K562 (cell line): ENCODE measurements around the gene ACY1. TPM values are rescaled to one million over a fixed set of nuclear protein-coding genes. Genes with fewer than 3 reads are reported as not detected.

Experiments used
- CHD4 ChIP-seq: fragments of 200-600 bp; sonication (generic); IDR thresholded peaks from 3 replicates; pipeline ENCODE4 v1.6.1; 2012; ENCODE audit warnings: low read depth, mild to moderate bottlenecking, mixed read lengths, low read length, inconsistent platforms; ENCODE audit not compliant: insufficient read depth, insufficient replicate concordance, poor library complexity, severe bottlenecking
- ETV6 ChIP-seq, 3 experiments: fragments of 150-350 bp in 1 of 3; sonication (generic) in 1 of 3; formaldehyde crosslinking in 1 of 3; IDR thresholded peaks; 2 replicates each; pipeline versions ENCODE4 v1.6.1 to v1.8.0; 2014 to 2022; ENCODE audit warnings: borderline replicate concordance in 2 of 3, low read depth in 2 of 3, antibody characterized with exemption in 1 of 3, low read length in 1 of 3, mild to moderate bottlenecking in 1 of 3, missing genetic modification reagents in 1 of 3
- HNRNPLL ChIP-seq: fragments of 200-400 bp; formaldehyde crosslinking; IDR thresholded peaks from 2 replicates; pipeline ENCODE4 v1.6.1; 2017; ENCODE audit warnings: low read length, low read depth, mild to moderate bottlenecking; ENCODE audit not compliant: poor library complexity, severe bottlenecking
- HSF4 ChIP-seq: fragments of 250-450 bp; sonication (Bioruptor Pico); IDR thresholded peaks from 2 replicates; pipeline ENCODE4 v2.1.2; 2022; ENCODE audit warnings: mild to moderate bottlenecking, moderate library complexity, borderline replicate concordance
- JUN ChIP-seq, 2 experiments: sonication (generic) in 1 of 2; formaldehyde crosslinking in 1 of 2; IDR thresholded peaks; 2 replicates each; pipeline versions ENCODE4 v1.6.1 to v1.8.0; 2012 to 2022; ENCODE audit warnings: borderline replicate concordance in 2 of 2, mild to moderate bottlenecking in 2 of 2, improper control_type of control experiment in 1 of 2, low read depth in 1 of 2, low read length in 1 of 2, missing genetic modification reagents in 1 of 2
- MCM3 ChIP-seq: fragments of 450-650 bp; IDR thresholded peaks from 2 replicates; pipeline ENCODE4 v1.6.1; 2016
- MIER1 ChIP-seq: fragments of 450-650 bp; IDR thresholded peaks from 2 replicates; pipeline ENCODE4 v1.6.1; 2016; ENCODE audit warnings: antibody characterized with exemption, mild to moderate bottlenecking, low read depth
- PHB2 ChIP-seq: fragments of 450-650 bp; IDR thresholded peaks from 2 replicates; pipeline ENCODE4 v1.6.1; 2017; ENCODE audit warnings: low read depth
- RBM17 ChIP-seq: fragments of 200-400 bp; formaldehyde crosslinking; IDR thresholded peaks from 2 replicates; pipeline ENCODE4 v1.6.1; 2017; ENCODE audit warnings: low read depth, mild to moderate bottlenecking, low read length, borderline replicate concordance
- SAP30 ChIP-seq: fragments of 200-600 bp; sonication (generic); IDR thresholded peaks from 2 replicates; pipeline ENCODE4 v1.6.1; 2012; ENCODE audit warnings: borderline replicate concordance, low read depth, mild to moderate bottlenecking, moderate library complexity, low read length, control low read depth, inconsistent platforms; ENCODE audit not compliant: insufficient read depth, poor library complexity, severe bottlenecking
- SIN3B ChIP-seq: fragments of 450-650 bp; IDR thresholded peaks from 2 replicates; pipeline ENCODE4 v1.6.1; 2017; ENCODE audit warnings: low read depth, mild to moderate bottlenecking, moderate library complexity
- XRCC4 ChIP-seq: IDR thresholded peaks from one replicate; pipeline ENCODE4 v1.6.1; 2011; ENCODE audit not compliant: insufficient read depth, insufficient read length; ENCODE audit errors: extremely low read depth
- ZBTB1 ChIP-seq: sonication (generic); formaldehyde crosslinking; IDR thresholded peaks from 2 replicates; pipeline ENCODE4 v1.8.1; 2023; ENCODE audit warnings: missing genetic modification reagents, low read depth, mild to moderate bottlenecking, borderline replicate concordance
- ZC3H11A ChIP-seq: IDR thresholded peaks from 2 replicates; pipeline ENCODE4 v1.6.1; 2012; ENCODE audit warnings: low read depth, low read length, improper control_type of control experiment
- ZEB2 ChIP-seq: fragments of 450-650 bp; IDR thresholded peaks from 2 replicates; pipeline ENCODE4 v1.6.1; 2016
- ZNF311 ChIP-seq: fragments of 250-450 bp; sonication (Bioruptor Pico); IDR thresholded peaks from 2 replicates; pipeline ENCODE4 v1.4.0; 2020; ENCODE audit warnings: mild to moderate bottlenecking, moderate library complexity
- ZNF436 ChIP-seq: fragments of 250-450, 450-650 bp; sonication (Bioruptor Pico); formaldehyde crosslinking; IDR thresholded peaks from 2 replicates; pipeline ENCODE4 v1.7.0; 2020; ENCODE audit warnings: mild to moderate bottlenecking
- ZNF57 ChIP-seq: fragments of 450-650 bp; formaldehyde crosslinking; IDR thresholded peaks from 2 replicates; pipeline ENCODE4 v1.4.0; 2020; ENCODE audit warnings: mild to moderate bottlenecking, moderate library complexity
- ZNF75A ChIP-seq: fragments of 450-650 bp; formaldehyde crosslinking; IDR thresholded peaks from 2 replicates; pipeline ENCODE4 v1.4.0; 2020; ENCODE audit warnings: mild to moderate bottlenecking
- ZNF77 ChIP-seq: fragments of 250-450 bp; sonication (Bioruptor Pico); IDR thresholded peaks from 2 replicates; pipeline ENCODE4 v1.5.0; 2020
- ZNF79 ChIP-seq: fragments of 250-450 bp; sonication (Bioruptor Pico); IDR thresholded peaks from 2 replicates; pipeline ENCODE4 v1.4.0; 2020; ENCODE audit warnings: low read depth, mild to moderate bottlenecking, moderate library complexity
- polyA plus RNA-seq, 8 experiments: library from polyadenylated mRNA; depleted of rRNA in 4 of 8; stranded (reverse) in 5 of 8; unstranded in 3 of 8; fragments of >200 nt; fragmentation: Nextera tagmentation in 2 of 8; fragmentation: Illumina TruSeq in 1 of 8; extraction: Ambion mirVana in 2 of 8; extraction: Trizol in 1 of 8; gene quantifications; 2 replicates each; pipeline versions ENCODE4 v1.2.1 to v1.2.3, GENCODE V29; 2011 to 2014; ENCODE audit warnings: inconsistent platforms in 1 of 8, missing spikeins in 1 of 8
- total RNA-seq, 7 experiments: library from RNA; depleted of rRNA in 6 of 7; stranded (reverse); fragments of >200 nt in 6 of 7; fragmentation: Illumina TruSeq in 2 of 7; extraction: Trizol in 2 of 7; gene quantifications; 2 replicates each; pipeline versions ENCODE4 v1.2.1 to v1.2.3, GENCODE V29; 2011 to 2021; ENCODE audit warnings: low replicate concordance in 1 of 7
- TF ChIP-seq, protein P1 (sequence below): IDR thresholded peaks from 2 replicates; pipeline ENCODE4 v1.6.1; 2011; ENCODE audit not compliant: insufficient read length; ENCODE audit errors: extremely low read depth
- TF ChIP-seq, protein P2 (sequence below): fragments of 200-400 bp; formaldehyde crosslinking; IDR thresholded peaks from 2 replicates; pipeline ENCODE4 v1.6.1; 2017; ENCODE audit warnings: mild to moderate bottlenecking, low read depth, low read length, moderate library complexity
- TF ChIP-seq, protein P3 (sequence below): fragments of 450-650 bp; formaldehyde crosslinking; IDR thresholded peaks from 2 replicates; pipeline ENCODE4 v1.4.0; 2020; ENCODE audit warnings: mild to moderate bottlenecking

Gene ACY1
- total and polyA plus RNA-seq, 9 of the 15 experiments (the other 6 are each of a cell fraction or from before 2014, with no cell fraction given) = 70.7 to 195 (median 123) TPM

DNA sequence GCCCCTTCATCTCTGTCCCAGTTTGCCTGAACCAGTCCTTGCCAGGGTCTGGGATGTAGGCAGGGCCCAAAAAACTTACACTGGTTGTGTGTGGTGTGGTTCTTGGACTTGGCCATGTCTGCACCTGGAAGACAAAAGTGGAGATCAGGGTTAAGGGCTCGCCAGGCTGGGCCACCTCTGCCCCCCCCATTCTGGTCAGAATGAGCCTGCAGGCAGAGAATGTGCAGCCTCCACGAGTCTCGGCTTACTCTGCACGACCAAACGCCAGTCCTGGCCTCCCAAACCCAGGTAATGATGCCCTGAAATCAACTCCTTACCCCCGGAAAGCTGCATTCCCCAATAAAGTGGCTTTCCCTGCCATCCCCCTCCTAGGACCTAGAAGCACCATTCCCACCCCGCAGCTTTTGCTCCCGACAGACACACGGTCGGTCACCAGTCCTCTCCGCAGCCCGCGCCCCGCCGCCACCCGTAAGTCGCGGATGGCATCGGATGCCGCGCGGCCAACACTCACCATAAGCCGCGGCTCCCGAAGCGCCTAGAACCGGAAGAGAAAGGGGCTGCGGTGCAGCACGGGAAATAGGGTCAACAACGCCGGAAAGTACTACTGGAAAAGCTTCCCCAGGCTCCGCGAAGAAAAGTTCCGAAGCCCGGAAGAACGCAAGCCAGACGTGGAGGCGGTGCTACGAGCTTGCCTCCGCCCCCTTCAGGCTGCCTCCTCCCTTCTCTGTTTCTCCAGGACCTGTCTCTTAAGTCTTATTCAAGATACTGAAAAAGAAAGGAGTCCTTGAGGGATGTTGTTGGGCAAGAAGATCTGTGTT, 12.2 kb downstream of the ACY1 start, which contains the start of gene RPL29 (continued):
- TF ChIP-seq XRCC4 (no peak), HNRNPLL (peak; percentile 38), SAP30 (no peak), MCM3 (no peak), ZNF77 (CRISPR knock-in tag) (no peak), ZNF75A (CRISPR knock-in tag) (no peak), CHD4 (no peak), ZC3H11A (peak; percentile 81; the same call in 1 of the 2 replicates), PHB2 (no peak), ETV6 (IDR thresholded peaks at IDR 0.05; ENCODE audit: borderline replicate concordance in 1 of 2, low read depth in 2 of 2, low read length in 1 of 2) (peak in 1 of 2 experiments; percentile 48; a peak in 1 of 4 replicates), ETV6 (CRISPR knock-in tag; IDR thresholded peaks at IDR 0.05; ENCODE audit: borderline replicate concordance) (no peak), JUN (IDR thresholded peaks at IDR 0.05; ENCODE audit: borderline replicate concordance, low read depth, low read length) (no peak), JUN (CRISPR knock-in tag; IDR thresholded peaks at IDR 0.05; ENCODE audit: borderline replicate concordance) (no peak), ZBTB1 (CRISPR knock-in tag) (no peak), SIN3B (peak; percentile 84), ZNF436 (no peak), RBM17 (no peak), MIER1 (no peak), ZNF79 (CRISPR knock-in tag) (no peak), ZNF57 (no peak), ZEB2 (peak; percentile 94), HSF4 (no peak), ZNF311 (CRISPR knock-in tag) (no peak)
- TF ChIP-seq, protein P1, sequence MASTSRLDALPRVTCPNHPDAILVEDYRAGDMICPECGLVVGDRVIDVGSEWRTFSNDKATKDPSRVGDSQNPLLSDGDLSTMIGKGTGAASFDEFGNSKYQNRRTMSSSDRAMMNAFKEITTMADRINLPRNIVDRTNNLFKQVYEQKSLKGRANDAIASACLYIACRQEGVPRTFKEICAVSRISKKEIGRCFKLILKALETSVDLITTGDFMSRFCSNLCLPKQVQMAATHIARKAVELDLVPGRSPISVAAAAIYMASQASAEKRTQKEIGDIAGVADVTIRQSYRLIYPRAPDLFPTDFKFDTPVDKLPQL = peak; percentile 80
- TF ChIP-seq, protein P2, sequence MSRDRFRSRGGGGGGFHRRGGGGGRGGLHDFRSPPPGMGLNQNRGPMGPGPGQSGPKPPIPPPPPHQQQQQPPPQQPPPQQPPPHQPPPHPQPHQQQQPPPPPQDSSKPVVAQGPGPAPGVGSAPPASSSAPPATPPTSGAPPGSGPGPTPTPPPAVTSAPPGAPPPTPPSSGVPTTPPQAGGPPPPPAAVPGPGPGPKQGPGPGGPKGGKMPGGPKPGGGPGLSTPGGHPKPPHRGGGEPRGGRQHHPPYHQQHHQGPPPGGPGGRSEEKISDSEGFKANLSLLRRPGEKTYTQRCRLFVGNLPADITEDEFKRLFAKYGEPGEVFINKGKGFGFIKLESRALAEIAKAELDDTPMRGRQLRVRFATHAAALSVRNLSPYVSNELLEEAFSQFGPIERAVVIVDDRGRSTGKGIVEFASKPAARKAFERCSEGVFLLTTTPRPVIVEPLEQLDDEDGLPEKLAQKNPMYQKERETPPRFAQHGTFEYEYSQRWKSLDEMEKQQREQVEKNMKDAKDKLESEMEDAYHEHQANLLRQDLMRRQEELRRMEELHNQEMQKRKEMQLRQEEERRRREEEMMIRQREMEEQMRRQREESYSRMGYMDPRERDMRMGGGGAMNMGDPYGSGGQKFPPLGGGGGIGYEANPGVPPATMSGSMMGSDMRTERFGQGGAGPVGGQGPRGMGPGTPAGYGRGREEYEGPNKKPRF = no peak
- TF ChIP-seq, protein P3, sequence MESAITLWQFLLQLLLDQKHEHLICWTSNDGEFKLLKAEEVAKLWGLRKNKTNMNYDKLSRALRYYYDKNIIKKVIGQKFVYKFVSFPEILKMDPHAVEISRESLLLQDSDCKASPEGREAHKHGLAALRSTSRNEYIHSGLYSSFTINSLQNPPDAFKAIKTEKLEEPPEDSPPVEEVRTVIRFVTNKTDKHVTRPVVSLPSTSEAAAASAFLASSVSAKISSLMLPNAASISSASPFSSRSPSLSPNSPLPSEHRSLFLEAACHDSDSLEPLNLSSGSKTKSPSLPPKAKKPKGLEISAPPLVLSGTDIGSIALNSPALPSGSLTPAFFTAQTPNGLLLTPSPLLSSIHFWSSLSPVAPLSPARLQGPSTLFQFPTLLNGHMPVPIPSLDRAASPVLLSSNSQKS (CRISPR knock-in tag) = no peak
